Measurements from ENCODE around the gene NCOA4. TPM values are rescaled to one million over a fixed set of nuclear protein-coding genes. Genes with fewer than 3 reads are reported as not detected.

The NCOA4 gene
- total and polyA plus RNA-seq, 2 of the 4 experiments (the other 2 are of a cell fraction), result 62.2 to 188 TPM

GRCh38 chr10:46053534-46054434 is 23.4 kb upstream of the NCOA4 start:
- H2BK20ac ChIP-seq (ENCODE audit: low read depth, low read length), result no peak overlapping the region
- no peak overlapping the region for H2AFZ ChIP-seq (replicated peaks; ENCODE audit: low read length, poor library complexity)
- no peaks in the 10 kb centered on the region for H3K79me1 ChIP-seq (ENCODE audit: low read depth in 1 of 2, low read length in 2 of 2)
- H3K27ac ChIP-seq (ENCODE audit: insufficient read depth, low read length), result no peak overlapping the region
- intact Hi-C loops (cut with micrococcal nuclease), result no loop called here
- H3K4ac ChIP-seq (ENCODE audit: low read depth, low read length), result no peak overlapping the region
- H3K9me3 ChIP-seq (ENCODE audit: control insufficient read depth, insufficient read depth, low read length), result no peaks in the 10 kb centered on the region
- H3K56ac ChIP-seq (ENCODE audit: extremely low read depth, insufficient read depth, low read length), result no peak overlapping the region
- no peak overlapping the region for H3K4me3 ChIP-seq (ENCODE audit: insufficient read depth, low read depth, low read length)
- H3K27me3 ChIP-seq (ENCODE audit: control insufficient read depth, insufficient read depth, low read length), result peaks cover 24% of the 10 kb centered on the region
- no TSS peak for BruUV-seq (replicated peaks)
- ATAC-seq (ENCODE audit: low read depth), result no peak
- H2BK15ac ChIP-seq (ENCODE audit: low read depth, low read length), result no peak overlapping the region
- H4K91ac ChIP-seq (ENCODE audit: insufficient read depth, low read depth, low read length), result no peak overlapping the region
- H3K23ac ChIP-seq (ENCODE audit: low read depth, low read length), result no peak overlapping the region
- H3K36me3 ChIP-seq (ENCODE audit: control insufficient read depth, insufficient read depth, low read length), result no peaks in the 10 kb centered on the region
- no peak overlapping the region for H4K5ac ChIP-seq (ENCODE audit: low read depth, low read length)
- no peaks in the 10 kb centered on the region for H3K4me1 ChIP-seq (ENCODE audit: control insufficient read depth, insufficient read depth, low read length)
- in situ Hi-C loops (cut with MboI; ENCODE audit: low sequenced_read_pairs), result no loop called here
- H3K9ac ChIP-seq (ENCODE audit: low read depth, low read length), result no peak overlapping the region
- CTCF ChIA-PET, result no interaction called here
- H3K18ac ChIP-seq (ENCODE audit: low read depth, low read length), result no peak overlapping the region
- no peak overlapping the region for H2AK9ac ChIP-seq (replicated peaks; ENCODE audit: low read depth, low read length, poor library complexity)
- no peak overlapping the region for H2BK120ac ChIP-seq (ENCODE audit: low read depth, low read length)
- DNase-seq, result no peak
- POLR2A ChIA-PET (ENCODE audit: unreplicated experiment), result no interaction called here
- no peaks in the 10 kb centered on the region for H4K20me1 ChIP-seq (ENCODE audit: insufficient read depth, low read length)
- 0% methylated on average over 2 of the region's 9 CpGs; no CpG with 5 or more reads in 1 of the 2 experiments for WGBS, 2 experiments (ENCODE audit: extremely low coverage in 2 of 2, insufficient read length in 1 of 2)
- no peak overlapping the region for H2AK5ac ChIP-seq (ENCODE audit: low read depth, low read length)
- no peak overlapping the region for H2BK5ac ChIP-seq (ENCODE audit: low read depth, low read length, poor library complexity, severe bottlenecking)
- TF ChIP-seq CEBPB (IDR thresholded peaks at IDR 0.05; ENCODE audit: low read depth, low read length) (no peak), RCOR1 (IDR thresholded peaks at IDR 0.05; ENCODE audit: insufficient replicate concordance, low read length) (no peak), ELK1 (IDR thresholded peaks at IDR 0.05; ENCODE audit: borderline replicate concordance, low read depth, low read length) (no peak), POLR2A (IDR thresholded peaks at IDR 0.05; ENCODE audit: low read depth, low read length) (no peak), BHLHE40 (IDR thresholded peaks at IDR 0.05; ENCODE audit: low read depth, low read length) (no peak)
- no peaks in the 10 kb centered on the region for H3K9me1 ChIP-seq (ENCODE audit: insufficient read depth, low read length)
- no peak overlapping the region for H4K8ac ChIP-seq (ENCODE audit: low read depth in 2 of 2, low read length in 2 of 2)
- no peak overlapping the region for H3K4me2 ChIP-seq (ENCODE audit: low read depth, low read length)
- dilution Hi-C loops (cut with HindIII; ENCODE audit: low sequenced_read_pairs, unreplicated experiment), result no loop called here
- H3K14ac ChIP-seq (replicated peaks; ENCODE audit: low read depth, low read length), result no peak overlapping the region

Measured in IMR-90 (cell line).